Type B pancreatic cell (in vitro differentiated cells): ENCODE data around the gene BRD7. TPM values are rescaled to one million over a fixed set of nuclear protein-coding genes. Genes with fewer than 3 reads are reported as not detected.
A peak's percentile ranks its signal among the peaks of the same experiment; 100 is the strongest.

Experiments used
- DNase-seq: peaks from one replicate; pipeline ENCODE4 v3.0.0; 2021; ENCODE audit warnings: mixed read lengths; ENCODE audit not compliant: unreplicated experiment; ENCODE audit errors: extremely low spot score
- H3K27ac Mint-ChIP-seq: 2 replicates; pipeline ENCODE4 v1.8.0; 2021; ENCODE audit warnings: mild to moderate bottlenecking, mixed read lengths
- H3K27me3 Mint-ChIP-seq: 2 replicates; pipeline ENCODE4 v1.8.0; 2021; ENCODE audit warnings: mixed read lengths
- H3K36me3 Mint-ChIP-seq: 2 replicates; pipeline ENCODE4 v1.8.0; 2021; ENCODE audit warnings: mixed read lengths
- H3K4me1 Mint-ChIP-seq: one replicate; pipeline ENCODE4 v1.8.0; 2021; ENCODE audit warnings: mixed read lengths; ENCODE audit not compliant: unreplicated experiment
- H3K4me3 Mint-ChIP-seq: 2 replicates; pipeline ENCODE4 v1.8.0; 2021; ENCODE audit warnings: mild to moderate bottlenecking, mixed read lengths
- H3K9me3 Mint-ChIP-seq: 2 replicates; pipeline ENCODE4 v1.8.0; 2021; ENCODE audit warnings: mixed read lengths
- total RNA-seq: library from RNA; stranded (reverse); gene quantifications from 2 replicates; pipeline ENCODE4 v1.2.1, GENCODE V29; 2021; ENCODE audit warnings: low replicate concordance
- TF ChIP-seq, protein P1 (sequence below): fragments of 200-600 bp; sonication (generic); conservative IDR thresholded peaks from 2 replicates; pipeline ENCODE4 v1.5.0; 2021; ENCODE audit warnings: antibody characterized with exemption, mild to moderate bottlenecking

BRD7 gene
- total RNA-seq, 1 donor from 2014 or later: 98.2 TPM

GRCh38 chr16:50371936-50372595 lies 3.3 kb upstream of the BRD7 start:
- TF ChIP-seq, protein P1, sequence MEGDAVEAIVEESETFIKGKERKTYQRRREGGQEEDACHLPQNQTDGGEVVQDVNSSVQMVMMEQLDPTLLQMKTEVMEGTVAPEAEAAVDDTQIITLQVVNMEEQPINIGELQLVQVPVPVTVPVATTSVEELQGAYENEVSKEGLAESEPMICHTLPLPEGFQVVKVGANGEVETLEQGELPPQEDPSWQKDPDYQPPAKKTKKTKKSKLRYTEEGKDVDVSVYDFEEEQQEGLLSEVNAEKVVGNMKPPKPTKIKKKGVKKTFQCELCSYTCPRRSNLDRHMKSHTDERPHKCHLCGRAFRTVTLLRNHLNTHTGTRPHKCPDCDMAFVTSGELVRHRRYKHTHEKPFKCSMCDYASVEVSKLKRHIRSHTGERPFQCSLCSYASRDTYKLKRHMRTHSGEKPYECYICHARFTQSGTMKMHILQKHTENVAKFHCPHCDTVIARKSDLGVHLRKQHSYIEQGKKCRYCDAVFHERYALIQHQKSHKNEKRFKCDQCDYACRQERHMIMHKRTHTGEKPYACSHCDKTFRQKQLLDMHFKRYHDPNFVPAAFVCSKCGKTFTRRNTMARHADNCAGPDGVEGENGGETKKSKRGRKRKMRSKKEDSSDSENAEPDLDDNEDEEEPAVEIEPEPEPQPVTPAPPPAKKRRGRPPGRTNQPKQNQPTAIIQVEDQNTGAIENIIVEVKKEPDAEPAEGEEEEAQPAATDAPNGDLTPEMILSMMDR: peak; percentile 64
- no peaks in the 10 kb centered on the region for H3K9me3 Mint-ChIP-seq
- H3K27ac Mint-ChIP-seq: peak overlapping the region; percentile 74
- peak overlapping the region; percentile 60 for H3K4me3 Mint-ChIP-seq
- H3K36me3 Mint-ChIP-seq: peaks cover 7% of the 10 kb centered on the region
- H3K27me3 Mint-ChIP-seq: peaks cover 4% of the 10 kb centered on the region
- no peak for DNase-seq
- H3K4me1 Mint-ChIP-seq: peaks cover 39% of the 10 kb centered on the region

GRCh38 chr16:50371036-50371716 lies 2.4 kb upstream of the BRD7 start:
- no peaks in the 10 kb centered on the region for H3K9me3 Mint-ChIP-seq
- H3K27ac Mint-ChIP-seq: no peak overlapping the region
- no peak overlapping the region for H3K4me3 Mint-ChIP-seq
- peaks cover 40% of the 10 kb centered on the region for H3K4me1 Mint-ChIP-seq
- DNase-seq: no peak
- peaks cover 8% of the 10 kb centered on the region for H3K36me3 Mint-ChIP-seq
- TF ChIP-seq, protein P1: no peak
- H3K27me3 Mint-ChIP-seq: peaks cover 4% of the 10 kb centered on the region

GRCh38 chr16:50369133-50369804 lies 481 bp upstream of the BRD7 start:
- peaks cover 50% of the 10 kb centered on the region for H3K4me1 Mint-ChIP-seq
- TF ChIP-seq, protein P1: peak; percentile 13

GRCh38 chr16:50367777-50368409 lies 895 bp downstream of the BRD7 start:
- TF ChIP-seq, protein P1: no peak
- Mint-ChIP-seq H3K9me3 (no peaks in the 10 kb centered on the region), H3K4me3 (peak overlapping the region; percentile 95), H3K4me1 (peaks cover 44% of the 10 kb centered on the region), H3K36me3 (peaks cover 22% of the 10 kb centered on the region), H3K27ac (peak overlapping the region; percentile 86), H3K27me3 (no peaks in the 10 kb centered on the region)
- DNase-seq: no peak

More at GRCh38 chr16:50369133-50369804, 481 bp upstream of the BRD7 start:
- DNase-seq: no peak
- H3K27ac Mint-ChIP-seq: peak overlapping the region; percentile 83
- no peaks in the 10 kb centered on the region for H3K9me3 Mint-ChIP-seq
- H3K4me3 Mint-ChIP-seq: peak overlapping the region; percentile 82
- H3K27me3 Mint-ChIP-seq: peaks cover 2% of the 10 kb centered on the region
- H3K36me3 Mint-ChIP-seq: peaks cover 18% of the 10 kb centered on the region

- Mint-ChIP-seq H3K27me3 (no peaks in the 10 kb centered on the region), H3K27ac (peak overlapping the region; percentile 6), H3K4me1 (peaks cover 43% of the 10 kb centered on the region), H3K4me3 (peak overlapping the region; percentile 49), H3K36me3 (peaks cover 26% of the 10 kb centered on the region), H3K9me3 (no peaks in the 10 kb centered on the region)
- TF ChIP-seq, protein P1: no peak
- DNase-seq: no peak
Observed at GRCh38 chr16:50365791-50366575, 2.8 kb downstream of the BRD7 start.
